NCI-H1417 treated with DMSO at 0.1 percent for 48 hours (cell line): ENCODE data around the gene PSMA3.

ENCODE experiments used
- DNase-seq: peaks from one replicate; lab custom pipeline; 2025; lab: John Stamatoyannopoulos, UW

Gene PSMA3

GRCh38 chr14:58299401-58300330, 55.0 kb downstream of the PSMA3 start:
- no peak for DNase-seq

DNA sequence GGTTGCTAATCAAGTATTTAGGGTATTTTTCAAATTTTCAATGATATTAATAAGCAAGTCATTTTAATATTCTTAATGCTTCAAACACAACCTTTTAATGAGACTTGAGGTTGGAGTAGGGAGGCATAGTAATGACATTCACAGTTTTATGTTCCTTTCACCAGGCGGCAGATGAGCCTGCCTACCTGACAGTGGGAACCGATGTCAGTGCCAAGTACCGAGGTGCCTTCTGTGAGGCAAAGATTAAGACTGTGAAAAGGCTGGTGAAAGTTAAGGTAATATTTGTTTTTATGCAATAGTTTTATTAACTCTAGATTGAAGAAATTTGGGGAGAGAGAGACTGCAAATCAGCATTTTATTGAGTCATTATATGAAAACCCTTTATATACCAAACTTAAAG, 56.8 kb downstream of the PSMA3 start:
- no peak for DNase-seq

DNA sequence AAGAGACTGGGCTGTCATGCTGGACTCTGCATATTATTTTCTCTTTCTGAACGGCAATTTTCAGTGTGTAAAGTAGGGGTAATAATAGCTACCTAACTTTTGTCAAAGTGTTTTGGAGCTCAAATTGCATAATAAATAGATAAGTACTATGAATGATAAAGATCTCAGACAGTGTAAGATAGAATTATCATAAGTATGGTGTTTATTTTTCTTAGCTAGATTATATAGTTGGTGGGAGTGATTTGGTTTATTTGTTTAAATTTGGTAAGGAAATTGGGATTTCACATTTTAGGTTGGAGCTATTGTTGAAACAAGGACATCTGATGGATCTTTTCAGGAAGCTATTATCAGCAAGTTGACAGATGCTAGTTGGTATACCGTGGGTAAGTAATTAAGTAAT, 61.1 kb downstream of the PSMA3 start:
- DNase-seq = no peak

- no peak for DNase-seq
Observed at GRCh38 chr14:58307597-58308316, 63.1 kb downstream of the PSMA3 start.

DNA sequence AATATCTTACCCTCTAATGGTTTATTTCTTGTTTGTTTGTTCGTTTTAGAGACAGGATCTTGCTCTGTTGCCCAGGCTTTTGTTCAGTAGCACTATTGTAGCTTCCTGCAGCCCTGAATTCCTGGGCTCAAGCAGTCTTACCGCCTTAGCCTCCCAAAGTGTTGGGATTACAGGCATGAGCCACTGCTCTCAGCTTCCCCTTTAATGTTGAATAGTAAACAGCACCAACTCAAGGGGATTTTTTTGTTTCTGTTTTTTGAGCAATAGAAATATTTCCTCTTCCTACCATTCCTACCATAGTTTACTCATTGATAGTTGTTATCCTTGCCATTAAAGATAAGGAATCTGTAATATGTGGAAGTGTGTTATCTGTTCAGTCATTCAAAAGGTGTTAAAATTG, 64.4 kb downstream of the PSMA3 start:
- no peak for DNase-seq

DNA sequence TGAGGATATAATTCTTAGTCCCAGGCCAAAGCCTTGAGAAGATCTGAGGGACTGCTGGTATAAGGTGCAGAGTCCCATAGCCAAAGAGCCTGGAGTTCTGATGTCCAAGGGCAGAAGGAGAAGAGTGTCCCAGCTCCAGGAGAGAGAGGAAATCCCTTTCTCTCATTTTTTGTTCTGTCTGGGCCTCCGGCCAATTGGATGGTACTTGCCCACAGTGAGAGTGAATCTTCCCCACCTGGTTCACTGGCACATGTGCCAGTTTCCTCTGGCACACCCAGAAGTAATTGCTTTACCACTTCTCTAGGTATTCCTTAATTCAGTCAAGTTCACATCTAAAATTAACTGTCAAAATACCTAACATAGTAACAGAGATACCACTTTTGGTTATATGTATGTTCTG, 69.1 kb downstream of the PSMA3 start:
- DNase-seq = no peak

DNA sequence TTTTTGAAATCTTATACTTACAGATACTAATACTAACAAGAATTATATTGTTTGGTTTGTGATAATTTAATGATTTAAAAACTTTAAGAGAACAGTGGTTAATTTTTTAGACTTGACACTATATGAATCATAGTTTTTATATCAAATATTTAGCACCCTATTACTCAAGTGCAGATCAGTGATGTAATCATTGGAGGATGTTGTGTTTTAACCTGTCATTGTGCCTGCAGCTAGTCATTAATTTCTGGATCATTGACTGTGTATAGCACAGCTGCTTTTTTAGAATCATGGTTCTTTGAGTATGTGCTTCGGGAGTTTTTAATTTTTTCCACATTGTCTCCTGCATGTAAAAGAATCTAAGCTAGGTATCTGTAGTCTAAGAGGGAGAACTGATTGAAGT, 71.0 kb downstream of the PSMA3 start:
- DNase-seq = no peak
